ENCODE data around the gene FAM120B.

Gene FAM120B

GRCh38 chr6:170296423-170296745 lies 10.2 kb upstream of the FAM120B start:
- Histone ChIP-seq H3K36me3 (ENCODE audit: insufficient read depth, low read length) (no peaks in the 10 kb centered on the region; the same call in 1 of the 2 replicates), H3K27ac (ENCODE audit: low read depth, low read length, poor library complexity, severe bottlenecking) (no peak overlapping the region), H3K4me2 (ENCODE audit: low read length) (peak overlapping the region; percentile 75; the same call in 1 of the 2 replicates), H3K4me3 (ENCODE audit: low read depth, low read length, poor library complexity, severe bottlenecking) (peak overlapping the region; percentile 62), H2AFZ (ENCODE audit: low read length) (no peak overlapping the region), H3K9ac (ENCODE audit: low read length) (no peak overlapping the region), H4K20me1 (ENCODE audit: insufficient read depth, low read length) (no peaks in the 10 kb centered on the region), H3K9me2 (ENCODE audit: low read depth, low read length) (no peaks in the 10 kb centered on the region), H3K9me3 (ENCODE audit: low read length) (no peaks in the 10 kb centered on the region), H3F3A (ENCODE audit: insufficient read depth, low read length) (0 out of 2 replicates have a peak, but pooled peaks cover 6% of the 10 kb centered on the region), H3K27me3 (ENCODE audit: insufficient read depth, low read length) (peaks cover 13% of the 10 kb centered on the region), H3K4me1 (ENCODE audit: insufficient read depth, low read length, severe bottlenecking) (peaks cover 24% of the 10 kb centered on the region), H3K79me2 (ENCODE audit: insufficient read depth, low read length) (no peaks in the 10 kb centered on the region)
- TF ChIP-seq, protein P1, sequence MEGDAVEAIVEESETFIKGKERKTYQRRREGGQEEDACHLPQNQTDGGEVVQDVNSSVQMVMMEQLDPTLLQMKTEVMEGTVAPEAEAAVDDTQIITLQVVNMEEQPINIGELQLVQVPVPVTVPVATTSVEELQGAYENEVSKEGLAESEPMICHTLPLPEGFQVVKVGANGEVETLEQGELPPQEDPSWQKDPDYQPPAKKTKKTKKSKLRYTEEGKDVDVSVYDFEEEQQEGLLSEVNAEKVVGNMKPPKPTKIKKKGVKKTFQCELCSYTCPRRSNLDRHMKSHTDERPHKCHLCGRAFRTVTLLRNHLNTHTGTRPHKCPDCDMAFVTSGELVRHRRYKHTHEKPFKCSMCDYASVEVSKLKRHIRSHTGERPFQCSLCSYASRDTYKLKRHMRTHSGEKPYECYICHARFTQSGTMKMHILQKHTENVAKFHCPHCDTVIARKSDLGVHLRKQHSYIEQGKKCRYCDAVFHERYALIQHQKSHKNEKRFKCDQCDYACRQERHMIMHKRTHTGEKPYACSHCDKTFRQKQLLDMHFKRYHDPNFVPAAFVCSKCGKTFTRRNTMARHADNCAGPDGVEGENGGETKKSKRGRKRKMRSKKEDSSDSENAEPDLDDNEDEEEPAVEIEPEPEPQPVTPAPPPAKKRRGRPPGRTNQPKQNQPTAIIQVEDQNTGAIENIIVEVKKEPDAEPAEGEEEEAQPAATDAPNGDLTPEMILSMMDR (IDR thresholded peaks at IDR 0.05; ENCODE audit: low read length), result no peak
- no peak for TF ChIP-seq EZH2 (IDR thresholded peaks at IDR 0.05; ENCODE audit: borderline replicate concordance, low read length)

DNA sequence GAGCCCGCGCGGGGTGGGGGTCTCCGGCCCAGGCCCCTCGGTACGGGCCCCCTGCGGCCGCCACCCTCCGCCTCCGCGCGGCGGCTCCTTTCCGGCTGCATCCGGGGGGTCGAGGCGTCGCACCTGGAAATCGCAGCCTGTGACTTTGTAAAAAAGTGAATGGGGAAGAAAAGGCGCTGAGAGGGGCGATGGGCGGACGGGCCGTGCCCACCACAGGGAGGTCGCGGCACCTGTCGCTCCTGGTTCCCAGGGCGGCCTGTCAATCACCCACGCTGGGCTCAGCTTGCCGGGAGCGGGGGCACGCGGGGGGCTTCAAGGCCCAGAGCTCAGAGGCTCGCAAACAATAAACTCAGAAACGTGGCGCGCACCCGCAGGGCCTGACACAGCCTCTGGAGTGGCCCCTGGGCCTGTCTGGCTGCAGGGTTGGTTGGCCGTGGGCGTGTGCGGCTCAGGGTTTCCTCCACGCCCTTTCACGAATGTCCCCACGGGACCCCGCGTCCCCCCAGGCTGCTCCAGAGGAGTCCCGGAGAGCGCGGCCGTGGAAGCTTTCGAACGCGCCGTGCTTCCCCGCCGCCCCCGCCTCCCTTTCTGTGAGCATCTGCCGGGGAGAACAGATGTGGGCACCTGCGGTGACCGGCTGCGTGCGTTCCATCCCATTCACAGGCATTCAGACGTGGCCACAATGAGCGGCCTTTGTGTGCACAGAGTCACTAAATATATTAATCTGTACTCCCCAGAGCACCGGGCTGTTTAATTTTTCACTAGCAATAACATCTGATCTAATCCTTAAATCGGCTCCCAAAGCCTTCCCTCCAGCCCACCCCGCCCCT lies 9.6 kb upstream of the FAM120B start:
- Histone ChIP-seq H3K9ac (ENCODE audit: low read length) (no peak overlapping the region), H3K9me2 (ENCODE audit: low read depth, low read length) (no peaks in the 10 kb centered on the region), H3K9me3 (ENCODE audit: low read length) (no peaks in the 10 kb centered on the region), H3F3A (ENCODE audit: insufficient read depth, low read length) (0 out of 2 replicates have a peak, but pooled peaks cover 6% of the 10 kb centered on the region), H3K4me1 (ENCODE audit: insufficient read depth, low read length, severe bottlenecking) (peaks cover 19% of the 10 kb centered on the region), H3K79me2 (ENCODE audit: insufficient read depth, low read length) (no peaks in the 10 kb centered on the region), H4K20me1 (ENCODE audit: insufficient read depth, low read length) (no peaks in the 10 kb centered on the region), H3K27ac (ENCODE audit: low read depth, low read length, poor library complexity, severe bottlenecking) (no peak overlapping the region), H3K4me3 (ENCODE audit: low read depth, low read length, poor library complexity, severe bottlenecking) (no peak overlapping the region), H3K36me3 (ENCODE audit: insufficient read depth, low read length) (no peaks in the 10 kb centered on the region; the same call in 1 of the 2 replicates), H3K27me3 (ENCODE audit: insufficient read depth, low read length) (peaks cover 13% of the 10 kb centered on the region), H2AFZ (ENCODE audit: low read length) (no peak overlapping the region), H3K4me2 (ENCODE audit: low read length) (no peak overlapping the region)
- no peak for TF ChIP-seq EZH2 (IDR thresholded peaks at IDR 0.05; ENCODE audit: borderline replicate concordance, low read length)
- TF ChIP-seq, protein P1 (IDR thresholded peaks at IDR 0.05; ENCODE audit: low read length), result no peak

GRCh38 chr6:170297576-170298330 lies 8.8 kb upstream of the FAM120B start:
- H3K36me3 ChIP-seq (ENCODE audit: insufficient read depth, low read length), result no peaks in the 10 kb centered on the region; the same call in 1 of the 2 replicates
- H3K9ac ChIP-seq (ENCODE audit: low read length), result no peak overlapping the region
- no peaks in the 10 kb centered on the region for H3K79me2 ChIP-seq (ENCODE audit: insufficient read depth, low read length)
- no peaks in the 10 kb centered on the region for H4K20me1 ChIP-seq (ENCODE audit: insufficient read depth, low read length)
- H3K27ac ChIP-seq (ENCODE audit: low read depth, low read length, poor library complexity, severe bottlenecking), result no peak overlapping the region
- H2AFZ ChIP-seq (ENCODE audit: low read length), result no peak overlapping the region
- TF ChIP-seq, protein P1 (IDR thresholded peaks at IDR 0.05; ENCODE audit: low read length), result no peak
- no peak overlapping the region for H3K4me2 ChIP-seq (ENCODE audit: low read length)
- 0 out of 2 replicates have a peak, but pooled peaks cover 6% of the 10 kb centered on the region for H3F3A ChIP-seq (ENCODE audit: insufficient read depth, low read length)
- peaks cover 16% of the 10 kb centered on the region for H3K27me3 ChIP-seq (ENCODE audit: insufficient read depth, low read length)
- H3K4me1 ChIP-seq (ENCODE audit: insufficient read depth, low read length, severe bottlenecking), result peaks cover 17% of the 10 kb centered on the region
- no peaks in the 10 kb centered on the region for H3K9me3 ChIP-seq (ENCODE audit: low read length)
- no peak overlapping the region for H3K4me3 ChIP-seq (ENCODE audit: low read depth, low read length, poor library complexity, severe bottlenecking)
- no peaks in the 10 kb centered on the region for H3K9me2 ChIP-seq (ENCODE audit: low read depth, low read length)
